HL-60 (cell line): ENCODE data around the gene KRT35.

Source experiments
- DNase-seq, 2 experiments: peaks; one replicate each; pipeline ENCODE4 v3.0.0-alpha.2; 2010 to 2020; ENCODE audit warnings: low read depth in 1 of 2, low spot score in 1 of 2
- H3K27ac ChIP-seq: fragments of 250-450 bp; sonication (Bioruptor Pico); replicated peaks from 2 replicates; pipeline ENCODE4 v1.5.1; 2020; ENCODE audit warnings: mild to moderate bottlenecking, moderate library complexity
- H3K27me3 ChIP-seq: fragments of 250-450 bp; sonication (Bioruptor Pico); 2 replicates; pipeline ENCODE4 v1.5.1; 2021; ENCODE audit warnings: mild to moderate bottlenecking, moderate library complexity; ENCODE audit not compliant: insufficient read depth, poor library complexity, severe bottlenecking
- H3K4me3 ChIP-seq: replicated peaks from 2 replicates; pipeline ENCODE4 v1.5.1; 2011; ENCODE audit warnings: mild to moderate bottlenecking, control low read depth, low read length; ENCODE audit not compliant: insufficient read depth
- GABPA ChIP-seq: IDR thresholded peaks from 2 replicates; pipeline ENCODE4 v1.6.1; 2012; ENCODE audit warnings: low read depth
- POLR2AphosphoS5 ChIP-seq: IDR thresholded peaks from 2 replicates; pipeline ENCODE4 v1.6.1; 2012; ENCODE audit warnings: low read depth
- SPI1 ChIP-seq: IDR thresholded peaks from 2 replicates; pipeline ENCODE4 v1.6.1; 2012; ENCODE audit warnings: low read depth, mild to moderate bottlenecking, borderline replicate concordance
- TF ChIP-seq, protein P1 (sequence below): IDR thresholded peaks from one replicate; pipeline ENCODE4 v1.5.1; 2011; ENCODE audit warnings: low read length, control low read depth, inconsistent platforms; ENCODE audit not compliant: insufficient read depth
- TF ChIP-seq, protein P2 (sequence below): IDR thresholded peaks from 2 replicates; pipeline ENCODE4 v1.6.1; 2012; ENCODE audit warnings: low read depth; ENCODE audit not compliant: insufficient replicate concordance

KRT35 gene

GRCh38 chr17:41503202-41503601 is 22.3 kb upstream of the KRT35 start:
- TF ChIP-seq, protein P1, sequence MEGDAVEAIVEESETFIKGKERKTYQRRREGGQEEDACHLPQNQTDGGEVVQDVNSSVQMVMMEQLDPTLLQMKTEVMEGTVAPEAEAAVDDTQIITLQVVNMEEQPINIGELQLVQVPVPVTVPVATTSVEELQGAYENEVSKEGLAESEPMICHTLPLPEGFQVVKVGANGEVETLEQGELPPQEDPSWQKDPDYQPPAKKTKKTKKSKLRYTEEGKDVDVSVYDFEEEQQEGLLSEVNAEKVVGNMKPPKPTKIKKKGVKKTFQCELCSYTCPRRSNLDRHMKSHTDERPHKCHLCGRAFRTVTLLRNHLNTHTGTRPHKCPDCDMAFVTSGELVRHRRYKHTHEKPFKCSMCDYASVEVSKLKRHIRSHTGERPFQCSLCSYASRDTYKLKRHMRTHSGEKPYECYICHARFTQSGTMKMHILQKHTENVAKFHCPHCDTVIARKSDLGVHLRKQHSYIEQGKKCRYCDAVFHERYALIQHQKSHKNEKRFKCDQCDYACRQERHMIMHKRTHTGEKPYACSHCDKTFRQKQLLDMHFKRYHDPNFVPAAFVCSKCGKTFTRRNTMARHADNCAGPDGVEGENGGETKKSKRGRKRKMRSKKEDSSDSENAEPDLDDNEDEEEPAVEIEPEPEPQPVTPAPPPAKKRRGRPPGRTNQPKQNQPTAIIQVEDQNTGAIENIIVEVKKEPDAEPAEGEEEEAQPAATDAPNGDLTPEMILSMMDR: no peak
- TF ChIP-seq SPI1 (no peak), POLR2AphosphoS5 (no peak), GABPA (no peak)
- TF ChIP-seq, protein P2, sequence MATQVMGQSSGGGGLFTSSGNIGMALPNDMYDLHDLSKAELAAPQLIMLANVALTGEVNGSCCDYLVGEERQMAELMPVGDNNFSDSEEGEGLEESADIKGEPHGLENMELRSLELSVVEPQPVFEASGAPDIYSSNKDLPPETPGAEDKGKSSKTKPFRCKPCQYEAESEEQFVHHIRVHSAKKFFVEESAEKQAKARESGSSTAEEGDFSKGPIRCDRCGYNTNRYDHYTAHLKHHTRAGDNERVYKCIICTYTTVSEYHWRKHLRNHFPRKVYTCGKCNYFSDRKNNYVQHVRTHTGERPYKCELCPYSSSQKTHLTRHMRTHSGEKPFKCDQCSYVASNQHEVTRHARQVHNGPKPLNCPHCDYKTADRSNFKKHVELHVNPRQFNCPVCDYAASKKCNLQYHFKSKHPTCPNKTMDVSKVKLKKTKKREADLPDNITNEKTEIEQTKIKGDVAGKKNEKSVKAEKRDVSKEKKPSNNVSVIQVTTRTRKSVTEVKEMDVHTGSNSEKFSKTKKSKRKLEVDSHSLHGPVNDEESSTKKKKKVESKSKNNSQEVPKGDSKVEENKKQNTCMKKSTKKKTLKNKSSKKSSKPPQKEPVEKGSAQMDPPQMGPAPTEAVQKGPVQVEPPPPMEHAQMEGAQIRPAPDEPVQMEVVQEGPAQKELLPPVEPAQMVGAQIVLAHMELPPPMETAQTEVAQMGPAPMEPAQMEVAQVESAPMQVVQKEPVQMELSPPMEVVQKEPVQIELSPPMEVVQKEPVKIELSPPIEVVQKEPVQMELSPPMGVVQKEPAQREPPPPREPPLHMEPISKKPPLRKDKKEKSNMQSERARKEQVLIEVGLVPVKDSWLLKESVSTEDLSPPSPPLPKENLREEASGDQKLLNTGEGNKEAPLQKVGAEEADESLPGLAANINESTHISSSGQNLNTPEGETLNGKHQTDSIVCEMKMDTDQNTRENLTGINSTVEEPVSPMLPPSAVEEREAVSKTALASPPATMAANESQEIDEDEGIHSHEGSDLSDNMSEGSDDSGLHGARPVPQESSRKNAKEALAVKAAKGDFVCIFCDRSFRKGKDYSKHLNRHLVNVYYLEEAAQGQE: no peak
- DNase-seq: no peak
- Histone ChIP-seq H3K27ac (no peak overlapping the region), H3K27me3 (no peaks in the 10 kb centered on the region), H3K4me3 (no peak overlapping the region)

DNA sequence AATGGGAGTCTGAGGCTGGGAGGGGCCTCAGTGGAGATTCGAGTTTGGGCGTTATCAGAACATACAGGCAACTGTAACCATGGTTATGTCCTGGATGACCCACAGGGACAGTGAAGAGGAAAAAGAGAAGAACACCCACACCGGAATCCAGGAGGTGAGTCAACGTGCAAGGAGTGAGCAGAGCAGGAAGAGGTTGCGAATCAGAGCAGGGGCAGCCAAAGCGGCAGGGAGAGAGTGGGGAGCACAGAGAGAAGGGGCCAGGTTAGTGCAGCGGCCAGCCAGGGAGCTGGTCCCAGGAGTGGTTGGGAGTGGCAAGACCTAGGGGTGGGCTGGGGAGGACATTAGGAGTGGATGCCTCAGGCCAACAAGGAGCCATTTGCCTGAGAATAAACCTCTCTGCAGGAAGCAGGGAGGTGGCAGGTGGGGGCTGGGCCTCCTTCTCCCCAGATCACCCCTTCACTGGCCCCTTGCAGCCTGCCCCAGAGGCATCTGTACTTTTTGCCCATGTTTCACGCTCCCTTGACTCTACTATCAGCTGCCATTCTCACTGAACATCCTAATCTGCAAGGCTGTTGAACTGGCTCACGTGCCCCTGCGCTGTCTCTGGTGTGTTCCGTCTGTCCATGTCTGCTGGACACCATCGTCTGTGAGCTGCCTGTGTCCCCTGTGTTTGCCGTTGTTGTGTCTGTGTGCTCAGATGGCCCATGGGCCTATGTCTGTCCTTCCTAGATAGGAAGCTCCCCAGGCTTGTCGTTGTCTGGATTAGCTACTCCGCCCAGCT is 19.4 kb upstream of the KRT35 start:
- no peaks in the 10 kb centered on the region for H3K27me3 ChIP-seq
- no peak for DNase-seq
- H3K4me3 ChIP-seq: no peak overlapping the region
- TF ChIP-seq, protein P2: no peak
- TF ChIP-seq SPI1: no peak
- H3K27ac ChIP-seq: no peak overlapping the region

DNA sequence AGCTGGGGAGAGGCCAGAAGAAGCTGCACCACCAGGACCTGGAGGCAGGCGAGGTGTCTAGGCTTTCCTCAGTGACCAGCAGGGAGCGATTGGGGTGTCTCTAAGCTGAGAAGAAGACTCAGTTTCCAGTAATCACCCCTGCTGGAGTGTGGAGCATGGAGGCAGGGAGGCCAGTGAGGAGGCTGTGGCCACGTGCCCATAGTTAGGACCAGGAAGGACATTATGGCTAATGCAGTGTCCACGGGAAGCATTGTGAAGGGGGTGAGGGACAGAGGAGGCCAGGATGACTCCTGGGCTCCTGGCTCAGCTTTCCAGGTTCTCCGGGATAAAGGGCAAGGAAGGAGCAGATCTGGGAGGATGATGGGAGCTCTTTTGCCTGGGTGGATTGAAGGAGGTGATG is 18.8 kb upstream of the KRT35 start:
- TF ChIP-seq GABPA: no peak
- no peak for TF ChIP-seq POLR2AphosphoS5
- TF ChIP-seq, protein P2: no peak
- no peak for TF ChIP-seq SPI1
- TF ChIP-seq, protein P1: no peak
- H3K4me3 ChIP-seq: no peak overlapping the region
- no peak overlapping the region for H3K27ac ChIP-seq
- no peak for DNase-seq
- H3K27me3 ChIP-seq: no peaks in the 10 kb centered on the region
